GM21381 (cell line): ENCODE results near the gene GTF3C6.
"Not testable (repeated sequence)": the region's sequence is repeated elsewhere in the genome, so short reads cannot be mapped to it uniquely, and the experiment has no call there.

Experiments
- ATAC-seq: cut with Tn5 transposase; IDR thresholded peaks from one replicate; pipeline ENCODE4 v1.9.1; 2021; ENCODE audit warnings: mild to moderate bottlenecking, moderate library complexity; ENCODE audit not compliant: unreplicated experiment

The GTF3C6 gene, protein sequence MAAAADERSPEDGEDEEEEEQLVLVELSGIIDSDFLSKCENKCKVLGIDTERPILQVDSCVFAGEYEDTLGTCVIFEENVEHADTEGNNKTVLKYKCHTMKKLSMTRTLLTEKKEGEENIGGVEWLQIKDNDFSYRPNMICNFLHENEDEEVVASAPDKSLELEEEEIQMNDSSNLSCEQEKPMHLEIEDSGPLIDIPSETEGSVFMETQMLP

DNA sequence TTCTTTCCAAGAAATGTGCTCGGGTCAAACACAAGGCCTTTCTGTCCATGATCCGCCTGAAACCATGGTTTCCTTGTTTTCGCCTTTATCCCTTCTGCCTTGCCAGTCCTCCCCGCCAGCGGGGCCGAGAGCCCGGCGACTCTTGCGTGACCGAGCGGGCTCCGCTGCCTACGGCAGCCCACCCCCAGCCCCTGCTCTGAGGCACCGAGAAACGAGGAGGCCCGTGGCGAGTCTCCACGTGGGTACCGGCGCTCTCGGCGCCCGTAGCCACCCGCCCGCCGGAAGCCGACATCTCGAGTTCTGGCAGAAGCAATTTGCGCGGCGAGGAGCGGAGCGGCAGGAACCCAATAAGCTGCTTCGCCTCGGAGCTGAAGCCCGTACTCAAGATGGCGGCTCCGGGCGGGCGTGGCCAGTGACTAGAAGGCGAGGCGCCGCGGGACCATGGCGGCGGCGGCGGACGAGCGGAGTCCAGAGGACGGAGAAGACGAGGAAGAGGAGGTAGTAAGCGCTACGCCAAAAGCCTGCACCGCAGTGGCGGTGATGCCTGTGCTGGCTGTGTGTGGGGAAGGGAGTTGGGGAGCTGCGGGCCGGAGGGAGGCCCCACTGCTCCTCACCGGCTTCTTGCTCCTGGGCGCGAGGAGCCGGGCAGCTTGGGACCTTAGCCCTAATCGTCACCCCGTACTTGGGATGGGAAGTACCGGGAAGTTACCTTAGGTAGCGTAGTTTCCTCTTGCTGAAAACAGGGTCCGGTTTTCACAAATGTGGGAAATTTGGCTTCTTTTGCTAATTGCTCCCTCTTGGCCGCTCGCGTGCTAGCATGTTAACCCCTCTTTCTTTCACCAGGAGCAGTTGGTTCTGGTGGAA is at the start of gene GTF3C6:
Gene GTF3C6 (plus strand): TSS at position 378 of the 864 bp plus-strand sequence. CDS start 64 bp downstream, at position 442.
- peak; percentile 94 for ATAC-seq

DNA sequence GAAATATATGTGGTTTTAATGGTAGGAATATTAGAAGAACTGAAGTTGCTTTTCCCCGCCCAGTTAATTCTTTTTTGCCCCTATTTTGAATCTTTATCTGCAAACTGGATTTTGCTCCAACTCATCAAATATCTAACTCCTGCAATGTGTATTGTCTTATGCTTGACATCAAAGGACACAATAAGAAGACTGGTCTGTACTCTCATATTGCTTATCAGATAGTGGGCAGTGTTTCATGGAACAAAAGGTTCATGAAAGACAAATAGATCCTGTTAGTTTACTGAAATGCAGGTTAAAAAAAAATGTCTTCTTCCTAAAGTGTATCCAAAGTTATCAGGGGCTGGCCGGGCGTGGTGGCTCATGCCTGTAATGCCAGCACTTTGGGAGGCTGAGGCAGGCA is 27.7 kb upstream of the GTF3C6 start:
- no peak for ATAC-seq

DNA sequence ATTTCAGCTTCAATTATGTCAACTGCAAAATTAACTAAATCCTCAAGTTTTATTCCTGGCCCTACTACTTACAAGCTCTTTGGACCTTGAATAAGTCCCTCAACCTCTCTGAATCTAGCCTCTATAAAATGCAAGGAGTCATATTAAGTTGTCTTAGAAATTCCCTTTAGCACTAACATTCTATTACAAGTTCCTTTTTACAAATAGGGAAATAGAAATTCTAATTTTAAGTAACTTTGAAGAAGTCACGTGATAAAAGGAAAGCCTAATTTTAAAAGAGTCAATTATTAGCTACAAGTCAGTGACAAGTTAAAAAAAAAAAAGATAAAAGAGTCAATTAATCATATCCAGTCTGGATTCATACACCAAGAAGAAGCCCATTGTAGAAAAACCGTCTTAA is 24.6 kb upstream of the GTF3C6 start:
- no peak for ATAC-seq

DNA sequence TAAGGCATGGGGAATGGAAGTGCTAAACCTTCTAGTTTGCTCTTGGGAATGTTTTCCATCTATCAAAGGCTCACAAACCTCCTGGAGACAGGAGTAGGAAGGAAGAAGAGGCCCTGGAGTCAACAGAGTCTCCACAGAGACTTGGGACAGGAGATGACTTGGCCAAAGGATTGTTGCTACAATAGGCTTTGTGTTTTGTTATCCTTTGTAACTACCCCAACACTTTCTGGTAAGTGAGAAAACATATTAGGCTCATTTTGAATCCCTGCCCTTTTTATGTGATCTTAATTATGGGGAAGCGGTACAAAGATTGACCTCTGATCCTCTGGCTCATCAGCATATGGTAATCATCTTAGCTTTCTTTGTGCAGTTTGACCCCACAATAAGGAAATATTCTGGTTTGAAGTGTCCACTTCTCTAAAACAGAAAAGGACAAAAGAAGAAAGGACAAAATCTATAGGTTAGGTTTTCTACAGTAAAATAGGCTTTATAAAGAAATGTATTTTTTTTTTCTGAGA is 24.1 kb upstream of the GTF3C6 start:
- ATAC-seq, result no peak

DNA sequence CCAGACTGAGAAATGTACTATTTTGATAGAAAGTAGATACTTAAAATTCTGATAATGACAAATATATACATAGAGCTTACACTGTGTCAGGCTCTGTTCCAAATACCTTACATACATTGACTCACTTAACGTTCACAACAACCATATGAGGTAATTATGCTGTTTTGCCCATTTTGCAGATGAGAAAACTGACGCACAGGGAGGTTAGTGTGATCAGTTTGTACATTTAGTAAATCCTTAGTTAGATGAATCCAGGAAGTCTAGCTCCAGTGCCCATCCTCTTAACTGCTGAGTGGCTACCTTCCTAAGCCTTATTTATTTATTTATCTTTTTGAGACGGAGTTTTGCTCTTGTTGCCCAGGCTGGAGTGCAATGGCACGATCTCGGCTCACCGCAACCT is 23.3 kb upstream of the GTF3C6 start:
- no peak for ATAC-seq

DNA sequence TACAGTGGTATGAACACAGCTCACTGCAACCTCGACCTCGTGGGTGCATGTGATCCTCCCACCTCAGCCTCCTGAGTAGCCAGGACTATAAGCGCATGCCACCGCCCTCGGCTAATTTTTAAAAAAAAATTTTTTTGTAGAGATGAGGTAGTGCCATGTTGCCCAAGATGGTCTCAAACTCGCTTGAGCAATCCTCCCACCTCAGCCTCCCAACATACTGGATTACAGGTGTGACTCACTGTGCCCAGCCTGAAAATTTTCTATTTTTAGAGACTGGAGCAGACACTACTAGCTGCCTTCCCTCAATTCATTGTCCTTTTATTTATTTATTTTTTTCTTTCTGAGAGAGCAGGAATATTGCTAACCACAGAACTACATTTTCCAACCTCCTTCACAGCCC is 20.3 kb upstream of the GTF3C6 start:
- ATAC-seq, result no peak

DNA sequence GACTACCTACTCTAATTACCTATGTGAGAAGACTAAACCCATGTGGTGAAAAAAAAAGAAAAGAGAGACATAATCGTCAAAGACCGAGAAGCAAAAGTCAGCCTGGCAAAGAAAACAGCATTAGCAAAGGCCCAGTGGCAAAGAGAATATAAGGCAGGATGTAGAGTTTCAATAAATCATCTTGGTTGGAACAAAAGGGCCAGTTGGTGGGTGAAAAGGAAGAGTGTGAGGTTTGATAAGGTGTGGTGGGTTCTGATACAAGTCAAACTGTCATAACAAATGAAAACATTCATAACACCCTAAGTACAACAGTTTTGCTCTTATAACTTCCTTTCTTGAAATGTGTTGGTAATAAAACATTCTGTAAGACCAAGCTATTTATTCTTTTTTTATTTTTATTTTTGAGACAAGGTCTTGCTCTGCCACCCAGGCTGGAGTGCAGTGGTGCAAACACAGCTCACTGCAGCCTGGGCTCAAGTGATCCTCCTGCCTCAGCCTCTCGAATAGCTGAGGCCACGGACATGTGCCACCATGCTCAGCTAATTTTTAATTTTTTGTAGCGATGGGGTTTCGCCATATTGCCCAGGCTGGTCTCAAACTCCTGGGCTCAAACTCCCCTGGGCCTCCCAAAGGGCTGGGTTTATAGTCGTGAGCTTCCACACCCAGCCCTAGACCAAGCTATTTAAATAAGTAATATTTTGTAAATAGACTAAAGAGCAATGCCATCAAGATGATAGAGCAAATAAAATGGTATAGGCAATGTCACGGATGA is 18.9 kb upstream of the GTF3C6 start:
- ATAC-seq, result no peak

DNA sequence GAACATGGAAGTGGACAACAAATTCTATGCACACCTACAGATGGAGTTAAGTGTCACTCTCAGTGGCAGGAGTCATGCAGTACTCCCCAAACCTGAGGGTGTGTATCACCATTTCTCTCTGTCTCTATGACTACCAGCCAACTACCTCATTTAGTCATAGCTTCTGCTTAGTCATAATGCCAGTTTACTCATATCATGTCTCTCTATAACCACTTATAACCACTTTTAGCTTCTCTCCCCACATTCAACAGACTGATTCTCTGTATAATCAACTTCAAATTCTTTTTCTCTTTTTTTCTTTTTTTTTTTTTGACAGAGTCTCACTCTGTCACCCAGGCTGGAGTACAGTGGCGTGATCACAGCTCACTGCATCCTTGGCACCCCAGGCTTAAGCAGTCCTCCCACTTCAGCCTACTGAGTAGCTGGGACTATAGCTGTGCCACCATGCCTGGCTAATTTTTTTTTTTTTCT is 13.8 kb upstream of the GTF3C6 start:
- peak; percentile 99 for ATAC-seq

DNA sequence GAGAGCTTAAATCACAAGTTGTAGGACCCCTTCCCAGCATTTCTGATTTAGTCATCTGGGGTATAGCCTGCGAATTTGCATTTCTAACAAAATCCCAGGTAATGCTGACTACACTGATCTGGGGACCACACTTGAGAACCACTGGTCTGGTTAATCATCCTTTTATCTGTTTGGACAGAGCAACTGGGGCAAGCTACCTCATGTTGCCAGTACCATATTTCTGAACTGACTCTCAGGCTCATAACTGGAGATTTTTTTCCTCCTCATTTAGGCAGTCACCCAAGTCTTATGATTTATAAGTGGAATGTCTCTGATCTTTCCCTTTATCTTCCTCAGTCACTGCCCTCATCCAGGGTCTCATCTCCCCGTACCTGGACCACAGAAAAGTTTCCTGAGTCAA is 12.0 kb upstream of the GTF3C6 start:
- no peak for ATAC-seq

DNA sequence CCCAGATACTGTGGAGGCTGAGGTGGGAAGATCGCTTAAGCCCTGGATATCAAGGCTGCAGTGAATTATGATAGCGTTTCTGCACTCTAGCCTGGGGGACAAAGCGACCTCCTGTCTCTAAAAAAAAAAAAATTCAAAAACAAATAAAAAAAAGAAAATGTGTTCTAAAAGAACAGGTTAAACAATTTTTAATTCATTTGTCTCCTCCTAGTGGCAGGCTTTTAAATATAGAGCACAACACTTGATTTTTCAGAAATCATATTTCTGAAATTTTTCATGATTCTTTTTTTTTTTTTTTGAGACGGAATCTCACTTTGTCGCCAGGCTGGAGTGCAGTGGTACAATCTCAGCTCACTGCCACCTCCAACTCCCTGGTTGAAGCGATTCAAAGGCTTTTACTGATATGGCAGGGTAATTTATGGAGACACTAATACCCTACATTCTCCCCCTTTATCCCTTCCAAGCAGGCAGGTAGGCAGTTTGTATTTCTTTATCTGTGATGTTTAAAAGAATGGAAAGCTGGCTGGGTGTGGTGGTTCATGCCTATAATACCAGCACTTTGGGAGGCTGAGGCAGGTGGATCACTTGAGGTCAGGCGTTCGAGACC is 8.7 kb upstream of the GTF3C6 start:
- ATAC-seq, result no peak

DNA sequence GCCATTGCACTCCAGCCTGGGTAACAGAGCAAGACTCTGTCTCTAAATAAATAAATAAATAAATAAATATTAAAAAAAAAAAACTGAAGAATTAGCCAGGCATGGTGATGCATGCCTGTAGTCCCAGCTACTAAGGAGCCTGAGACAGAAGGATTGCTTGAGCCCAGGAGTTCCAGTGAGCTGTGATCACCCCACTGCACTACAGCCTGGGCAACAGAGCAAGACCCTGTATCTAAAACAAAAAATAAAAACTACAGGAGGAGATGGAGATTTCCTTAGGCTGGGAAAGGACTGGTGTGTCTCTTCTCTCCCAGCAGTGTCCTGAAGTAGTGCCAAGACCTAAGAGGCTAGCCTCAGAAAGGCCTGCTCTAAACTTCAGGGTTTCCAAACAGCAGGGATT is 8.1 kb upstream of the GTF3C6 start:
- ATAC-seq, result no peak

DNA sequence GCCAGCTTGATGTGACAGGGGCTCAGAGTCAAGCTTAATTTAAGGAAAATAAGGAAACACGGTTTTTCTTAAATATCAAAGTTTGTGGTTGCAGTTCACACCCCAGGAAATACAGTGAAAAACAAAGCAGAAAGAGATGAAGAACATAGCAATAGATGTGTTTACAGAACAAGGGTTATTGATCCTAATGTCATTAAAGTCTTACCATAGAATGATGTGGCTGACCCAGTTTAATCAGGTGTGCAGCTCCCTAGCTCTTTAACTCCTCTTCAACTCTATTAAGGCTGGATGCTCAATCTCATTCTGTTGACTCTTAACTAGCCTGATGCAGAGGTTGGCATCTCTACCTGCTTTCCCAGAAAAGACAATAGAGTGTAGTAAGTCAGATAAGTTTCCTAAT is 7.5 kb upstream of the GTF3C6 start:
- no peak for ATAC-seq

DNA sequence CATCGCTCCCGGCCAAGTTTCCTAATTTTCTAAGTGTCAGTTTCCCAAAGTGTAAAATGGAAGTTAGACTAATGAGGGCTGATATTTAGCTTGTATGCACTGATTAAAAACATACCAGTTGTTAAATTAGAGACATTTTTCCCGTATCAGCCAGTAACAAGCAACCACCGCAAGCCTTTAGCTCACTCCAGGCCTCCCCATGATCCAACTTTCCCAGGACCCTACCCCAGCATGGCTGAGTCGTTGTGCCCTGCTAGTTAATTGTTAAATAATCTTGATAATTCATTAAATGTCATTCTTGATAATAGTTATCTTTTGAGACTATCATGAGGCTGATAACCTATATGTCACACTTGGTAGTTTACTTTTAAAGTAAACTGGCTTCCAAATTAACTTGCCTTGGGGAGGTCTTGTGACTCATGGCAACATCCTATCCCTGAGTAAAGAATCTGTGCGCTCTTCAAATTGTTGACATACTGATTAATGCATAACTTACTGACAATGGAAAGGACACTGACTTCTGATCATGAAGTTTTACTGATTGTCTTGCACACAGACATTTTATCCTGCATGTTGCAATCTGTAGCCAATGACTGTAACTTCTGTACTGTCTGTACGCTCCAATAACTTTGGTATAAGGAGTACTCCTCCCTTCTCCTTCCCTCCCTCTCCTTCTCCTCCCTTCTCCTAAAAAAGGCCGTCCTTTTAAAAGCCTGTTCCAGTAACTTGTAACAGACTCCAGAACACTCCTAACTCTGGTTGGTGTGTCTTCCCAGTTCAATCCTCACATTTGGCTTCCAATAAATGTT is 6.3 kb upstream of the GTF3C6 start:
- no peak for ATAC-seq

DNA sequence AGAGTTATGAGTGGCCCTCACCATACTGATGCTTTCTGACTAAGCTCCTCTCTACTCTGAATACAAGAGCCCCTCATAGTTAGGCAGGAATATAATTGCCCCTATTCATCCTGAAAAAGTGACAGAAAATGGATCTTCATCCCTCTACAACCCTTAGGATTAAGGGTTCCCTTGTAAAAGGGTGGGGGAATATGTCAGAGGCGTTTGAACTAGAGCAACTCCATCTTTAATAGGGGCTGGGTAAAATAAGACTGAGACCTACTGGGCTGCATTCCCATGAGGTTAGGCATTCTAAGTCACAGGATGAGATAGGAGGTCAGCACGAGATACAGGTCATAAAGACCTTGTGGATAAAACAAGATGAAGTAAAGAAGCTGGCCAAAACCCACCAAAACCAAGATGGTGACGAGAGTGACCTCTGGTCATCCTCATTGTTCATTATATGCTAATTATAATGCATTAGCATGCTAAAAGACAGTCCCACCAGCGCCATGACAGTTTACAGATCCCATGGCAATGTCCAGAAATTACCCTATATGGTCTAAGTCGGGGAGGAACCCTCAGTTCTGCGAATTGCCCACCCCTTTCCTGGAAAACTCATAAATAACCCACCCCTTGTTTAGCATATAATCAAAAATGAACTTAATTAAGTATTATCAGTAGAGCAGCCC is 4.7 kb upstream of the GTF3C6 start:
- ATAC-seq, result no peak

DNA sequence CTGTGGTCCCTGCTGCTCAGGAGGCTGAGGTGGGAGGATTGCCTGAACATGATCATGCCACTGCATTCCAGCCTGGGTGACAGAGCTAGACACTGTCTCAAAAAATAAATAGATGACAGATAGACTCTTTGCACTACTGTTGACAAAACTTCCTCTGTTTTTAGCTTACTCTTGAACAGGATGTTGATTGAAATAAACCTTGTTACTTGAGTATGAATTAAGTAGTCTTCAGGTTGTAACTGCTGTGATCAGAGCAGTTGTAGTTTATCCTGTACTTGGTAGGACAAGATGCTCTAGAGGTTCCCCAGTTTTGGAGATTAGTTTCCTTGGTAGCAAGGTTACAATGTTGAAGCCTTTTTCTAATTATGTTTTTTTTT is 1.5 kb downstream of the GTF3C6 start:
- no peak for ATAC-seq

DNA sequence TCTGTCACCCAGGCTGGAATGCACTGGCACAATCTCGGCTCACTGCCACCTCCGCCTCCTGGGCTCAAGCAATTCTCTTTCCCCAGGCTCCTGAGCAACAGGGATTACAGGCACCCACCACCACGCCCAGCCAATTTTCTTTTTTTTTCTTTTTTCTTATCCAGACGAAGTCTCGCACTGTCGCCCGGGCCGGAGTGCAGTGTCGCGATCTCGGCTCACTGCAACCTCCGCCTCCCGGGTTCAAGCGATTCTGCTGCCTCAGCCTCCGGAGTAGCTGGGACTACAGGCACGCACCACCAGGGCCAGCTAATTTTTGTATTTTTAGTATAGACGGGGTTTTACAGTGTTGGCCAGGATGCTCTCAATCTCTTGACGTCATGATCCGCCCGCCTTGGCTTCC is 4.1 kb downstream of the GTF3C6 start:
- not testable (repeated sequence) for ATAC-seq

DNA sequence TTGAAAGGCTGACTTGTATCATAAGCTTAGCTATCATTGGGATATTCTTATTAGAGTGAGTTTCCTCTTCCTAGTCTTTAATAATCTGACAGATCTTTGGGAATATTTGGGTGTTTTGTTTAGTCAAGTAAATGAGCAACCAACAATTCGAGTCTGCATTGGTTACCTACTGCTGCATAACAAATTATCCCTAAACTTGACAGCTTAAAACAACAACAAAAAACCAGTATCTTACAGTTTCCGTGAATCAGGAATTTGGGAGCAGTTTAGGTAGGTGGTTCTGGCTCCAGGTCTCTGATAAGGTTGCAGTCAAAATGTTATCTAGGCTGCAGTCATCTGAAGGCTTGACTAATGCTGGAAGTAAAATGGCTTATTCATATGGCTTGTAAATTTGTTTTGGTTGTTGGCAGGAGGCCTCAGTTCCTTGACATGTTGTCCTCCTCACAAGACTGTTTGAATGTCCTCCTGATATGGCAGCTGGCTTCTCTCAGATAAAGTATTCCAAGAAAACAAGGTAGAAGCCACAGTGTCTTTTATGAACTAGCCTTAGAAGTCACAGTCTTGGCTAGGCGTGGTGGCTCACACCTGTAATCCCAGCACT is 7.2 kb downstream of the GTF3C6 start:
- ATAC-seq, result no peak

DNA sequence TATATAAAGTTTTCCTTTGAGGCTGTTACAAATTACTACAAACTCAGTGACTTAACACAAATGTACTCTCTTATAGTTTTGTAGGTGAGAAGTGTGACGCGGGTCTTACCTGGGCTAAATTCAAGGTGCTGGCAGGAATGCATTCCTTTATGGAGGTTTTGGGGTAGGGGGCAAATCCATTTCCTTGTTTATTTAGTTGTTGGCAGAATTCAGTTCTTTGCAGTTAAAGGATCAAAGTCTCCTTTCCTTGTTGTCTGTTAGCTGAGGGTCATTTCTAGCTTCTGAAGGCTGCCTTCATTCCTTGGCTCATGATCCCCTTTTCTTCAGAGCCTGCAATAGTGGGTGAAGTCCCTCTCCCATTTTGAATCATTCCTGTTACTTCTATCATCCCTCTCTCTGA is 10.2 kb downstream of the GTF3C6 start:
- not testable (repeated sequence) for ATAC-seq

DNA sequence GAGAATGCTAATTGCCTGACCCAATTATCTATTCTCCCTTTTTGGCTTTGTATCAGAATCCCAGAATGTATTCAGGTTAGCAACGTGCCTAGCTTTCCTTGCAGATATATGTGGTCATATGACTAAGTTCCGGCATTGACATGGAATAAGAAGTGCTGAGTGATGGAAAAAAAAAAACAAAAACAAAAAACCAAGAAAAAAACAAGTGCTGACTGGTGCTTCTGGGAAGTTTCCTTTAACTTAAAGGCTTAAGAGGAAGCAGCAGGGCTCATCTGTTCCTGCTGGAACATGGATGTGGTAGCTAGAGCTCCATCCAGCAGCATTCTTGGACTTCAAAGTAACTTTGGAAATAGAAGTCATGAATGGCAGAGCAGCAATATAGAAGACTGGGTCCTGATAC is 13.0 kb downstream of the GTF3C6 start:
- ATAC-seq, result no peak
